NCI-H2196 (cell line): ENCODE results near the gene SLC1A2.

ENCODE experiments used
- DNase-seq: peaks from one replicate; lab custom pipeline; 2025; ENCODE audit not compliant: unreplicated experiment; lab: John Stamatoyannopoulos, UW

The SLC1A2 gene

GRCh38 chr11:35377262-35377661 lies 42.1 kb downstream of the SLC1A2 start:
- no peak for DNase-seq

- DNase-seq, result no peak
Measured at GRCh38 chr11:35376613-35377012, 42.7 kb downstream of the SLC1A2 start.

GRCh38 chr11:35376118-35376510 lies 43.2 kb downstream of the SLC1A2 start:
- DNase-seq, result no peak

- DNase-seq, result no peak
Measured at GRCh38 chr11:35375332-35376117, 43.8 kb downstream of the SLC1A2 start.

- DNase-seq, result no peak
Measured at GRCh38 chr11:35373284-35373933, 45.9 kb downstream of the SLC1A2 start.

GRCh38 chr11:35372565-35373283 lies 46.6 kb downstream of the SLC1A2 start:
- no peak for DNase-seq

- no peak for DNase-seq
Measured at GRCh38 chr11:35367491-35367890, 51.9 kb downstream of the SLC1A2 start.

GRCh38 chr11:35366798-35367197 lies 52.6 kb downstream of the SLC1A2 start:
- DNase-seq, result no peak

GRCh38 chr11:35365961-35366360 lies 53.4 kb downstream of the SLC1A2 start:
- DNase-seq, result no peak

- no peak for DNase-seq
Measured at GRCh38 chr11:35365395-35365794, 54.0 kb downstream of the SLC1A2 start.

- DNase-seq, result no peak
Measured at GRCh38 chr11:35363854-35364780, 55.2 kb downstream of the SLC1A2 start.

- DNase-seq, result no peak
Measured at GRCh38 chr11:35363246-35363801, 56.0 kb downstream of the SLC1A2 start.

GRCh38 chr11:35362521-35362980 lies 56.8 kb downstream of the SLC1A2 start:
- DNase-seq, result no peak

GRCh38 chr11:35360055-35360530 lies 59.3 kb downstream of the SLC1A2 start:
- no peak for DNase-seq

- no peak for DNase-seq
Measured at GRCh38 chr11:35359321-35360054, 59.9 kb downstream of the SLC1A2 start.

GRCh38 chr11:35358391-35358790 lies 61.0 kb downstream of the SLC1A2 start:
- no peak for DNase-seq

GRCh38 chr11:35357923-35358322 lies 61.4 kb downstream of the SLC1A2 start:
- no peak for DNase-seq

- no peak for DNase-seq
Measured at GRCh38 chr11:35355102-35355749, 64.1 kb downstream of the SLC1A2 start.

- no peak for DNase-seq
Measured at GRCh38 chr11:35354644-35355043, 64.7 kb downstream of the SLC1A2 start.
